PFSK-1 (cell line): ENCODE measurements around the gene ST3GAL6.

Experiments
- POLR2AphosphoS5 ChIP-seq: IDR thresholded peaks from 2 replicates; pipeline ENCODE4 v1.6.1; 2012; ENCODE audit warnings: low read depth, mild to moderate bottlenecking, control low read depth, low read length, moderate library complexity
- REST ChIP-seq, 2 experiments: IDR thresholded peaks; 2 replicates each; pipeline versions ENCODE4 v1.6.1 to v1.8.0; 2011 to 2012; ENCODE audit warnings: low read depth in 2 of 2, low read length in 2 of 2, control low read depth in 1 of 2, inconsistent platforms in 1 of 2, mild to moderate bottlenecking in 1 of 2, moderate library complexity in 1 of 2; ENCODE audit not compliant: insufficient read depth in 1 of 2

- TF ChIP-seq POLR2AphosphoS5 (no peak), REST (IDR thresholded peaks at IDR 0.05; ENCODE audit: insufficient read depth in 1 of 2, low read depth in 2 of 2, low read length in 2 of 2) (no peak)
Measured at GRCh38 chr3:98727638-98728037, 35.5 kb upstream of the ST3GAL6 start.
